GM12874 (cell line): ENCODE measurements around the gene LHX6.

Experiments
- TF ChIP-seq, protein P1 (sequence below): IDR thresholded peaks from 2 replicates; pipeline ENCODE4 v1.5.1; 2011; ENCODE audit warnings: low read depth, mild to moderate bottlenecking, control low read depth, low read length, moderate library complexity; ENCODE audit not compliant: insufficient read depth

Gene LHX6

DNA sequence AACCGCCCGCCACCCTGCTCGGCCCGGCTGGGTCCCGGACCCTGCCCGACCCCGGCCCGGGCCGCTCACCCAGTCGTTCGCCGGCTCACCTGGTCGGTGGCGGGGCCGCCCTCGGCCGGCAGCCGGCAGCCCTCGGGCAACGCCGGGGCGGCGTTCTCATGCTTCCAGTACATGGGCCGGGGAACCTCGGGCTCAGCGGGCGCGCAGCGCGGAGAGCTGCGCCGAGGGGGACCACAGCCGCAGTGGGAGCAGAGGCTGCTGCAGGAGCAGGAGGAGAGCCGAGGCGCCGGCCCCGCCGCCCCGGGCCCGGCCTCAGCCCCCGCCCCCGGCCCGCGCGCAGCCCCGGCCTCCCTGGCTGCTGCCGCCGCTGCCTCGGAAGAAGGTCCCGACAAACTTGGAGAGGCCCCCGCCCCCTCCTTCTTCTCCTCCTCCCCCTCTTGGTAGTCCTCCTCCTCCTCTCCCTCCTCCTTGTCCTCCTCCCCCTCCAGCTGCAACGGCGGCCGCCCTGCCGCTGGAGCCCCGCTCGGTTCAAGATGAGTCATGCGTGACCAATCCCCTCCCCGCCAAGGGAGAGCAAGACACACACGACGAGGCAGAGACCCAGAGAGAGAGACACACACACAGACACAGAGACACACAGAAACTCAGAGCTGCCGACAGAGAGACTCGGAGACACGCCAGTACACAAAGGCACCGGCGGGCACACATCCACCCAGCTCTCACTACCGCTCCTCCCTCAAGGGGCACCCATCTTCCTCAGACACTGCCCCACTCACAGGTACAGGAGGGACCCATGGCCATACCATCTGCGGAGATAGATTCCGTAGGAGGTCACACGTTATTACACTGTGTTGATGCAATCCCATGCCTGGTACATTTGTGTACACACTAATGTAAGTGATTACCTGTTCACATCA is at the start of gene LHX6:
TSS of gene LHX6 (minus strand) at position 390 of the 917 bp plus-strand sequence. CDS start at position 173, 217 bp downstream.
- TF ChIP-seq, protein P1, sequence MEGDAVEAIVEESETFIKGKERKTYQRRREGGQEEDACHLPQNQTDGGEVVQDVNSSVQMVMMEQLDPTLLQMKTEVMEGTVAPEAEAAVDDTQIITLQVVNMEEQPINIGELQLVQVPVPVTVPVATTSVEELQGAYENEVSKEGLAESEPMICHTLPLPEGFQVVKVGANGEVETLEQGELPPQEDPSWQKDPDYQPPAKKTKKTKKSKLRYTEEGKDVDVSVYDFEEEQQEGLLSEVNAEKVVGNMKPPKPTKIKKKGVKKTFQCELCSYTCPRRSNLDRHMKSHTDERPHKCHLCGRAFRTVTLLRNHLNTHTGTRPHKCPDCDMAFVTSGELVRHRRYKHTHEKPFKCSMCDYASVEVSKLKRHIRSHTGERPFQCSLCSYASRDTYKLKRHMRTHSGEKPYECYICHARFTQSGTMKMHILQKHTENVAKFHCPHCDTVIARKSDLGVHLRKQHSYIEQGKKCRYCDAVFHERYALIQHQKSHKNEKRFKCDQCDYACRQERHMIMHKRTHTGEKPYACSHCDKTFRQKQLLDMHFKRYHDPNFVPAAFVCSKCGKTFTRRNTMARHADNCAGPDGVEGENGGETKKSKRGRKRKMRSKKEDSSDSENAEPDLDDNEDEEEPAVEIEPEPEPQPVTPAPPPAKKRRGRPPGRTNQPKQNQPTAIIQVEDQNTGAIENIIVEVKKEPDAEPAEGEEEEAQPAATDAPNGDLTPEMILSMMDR = no peak

DNA sequence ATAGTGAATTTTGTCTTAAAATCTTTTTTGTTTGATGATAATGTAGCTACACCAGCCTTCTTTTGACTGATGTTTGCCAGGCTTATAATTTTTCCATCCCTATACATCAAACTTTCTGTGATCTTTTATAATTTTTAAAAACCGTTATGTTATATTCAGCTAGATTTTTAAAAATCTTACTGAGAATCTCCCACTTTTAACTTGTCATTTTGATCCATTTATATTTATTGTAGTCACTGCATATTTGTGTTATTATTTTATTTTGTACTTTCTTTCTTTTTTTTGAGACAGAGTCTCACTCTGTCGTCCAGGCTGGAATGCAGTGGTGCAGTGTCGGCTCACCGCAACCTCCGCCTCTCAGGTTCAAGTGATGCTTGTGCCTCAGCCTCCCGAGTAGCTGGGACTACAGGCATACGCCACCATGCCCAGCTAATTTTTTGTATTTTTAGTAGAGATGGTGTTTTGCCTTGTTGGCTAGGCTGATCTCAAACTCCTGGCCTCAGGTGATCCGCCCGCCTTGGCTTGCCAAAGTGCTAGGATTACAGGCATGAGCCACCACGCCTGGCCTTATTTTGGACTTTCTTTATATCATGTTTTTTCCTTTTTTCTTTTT is 48.6 kb upstream of the LHX6 start:
- TF ChIP-seq, protein P1 = no peak

- TF ChIP-seq, protein P1 = no peak
Observed at GRCh38 chr9:122276096-122276495, 47.3 kb upstream of the LHX6 start.

DNA sequence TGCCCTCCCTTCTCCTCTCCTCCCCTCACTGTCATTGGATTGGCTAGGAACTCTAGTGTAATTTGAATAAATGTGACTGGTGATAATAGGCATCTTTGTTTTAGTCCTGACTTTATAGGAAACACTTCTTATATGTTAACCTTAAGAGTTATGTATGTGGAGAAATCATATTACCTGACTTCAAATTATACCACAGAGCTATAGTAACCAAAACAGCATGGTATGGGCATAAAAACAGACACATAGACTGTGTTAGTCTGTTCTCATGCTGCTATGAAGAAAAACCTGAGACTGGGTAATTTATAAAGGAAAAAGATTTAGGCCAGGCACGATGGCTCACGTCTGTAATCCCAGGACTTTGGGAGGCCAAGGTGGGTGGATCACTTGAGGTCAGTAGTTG is 45.3 kb upstream of the LHX6 start:
- TF ChIP-seq, protein P1 = no peak

- TF ChIP-seq, protein P1 = no peak
Observed at GRCh38 chr9:122268041-122268814, 39.5 kb upstream of the LHX6 start.

DNA sequence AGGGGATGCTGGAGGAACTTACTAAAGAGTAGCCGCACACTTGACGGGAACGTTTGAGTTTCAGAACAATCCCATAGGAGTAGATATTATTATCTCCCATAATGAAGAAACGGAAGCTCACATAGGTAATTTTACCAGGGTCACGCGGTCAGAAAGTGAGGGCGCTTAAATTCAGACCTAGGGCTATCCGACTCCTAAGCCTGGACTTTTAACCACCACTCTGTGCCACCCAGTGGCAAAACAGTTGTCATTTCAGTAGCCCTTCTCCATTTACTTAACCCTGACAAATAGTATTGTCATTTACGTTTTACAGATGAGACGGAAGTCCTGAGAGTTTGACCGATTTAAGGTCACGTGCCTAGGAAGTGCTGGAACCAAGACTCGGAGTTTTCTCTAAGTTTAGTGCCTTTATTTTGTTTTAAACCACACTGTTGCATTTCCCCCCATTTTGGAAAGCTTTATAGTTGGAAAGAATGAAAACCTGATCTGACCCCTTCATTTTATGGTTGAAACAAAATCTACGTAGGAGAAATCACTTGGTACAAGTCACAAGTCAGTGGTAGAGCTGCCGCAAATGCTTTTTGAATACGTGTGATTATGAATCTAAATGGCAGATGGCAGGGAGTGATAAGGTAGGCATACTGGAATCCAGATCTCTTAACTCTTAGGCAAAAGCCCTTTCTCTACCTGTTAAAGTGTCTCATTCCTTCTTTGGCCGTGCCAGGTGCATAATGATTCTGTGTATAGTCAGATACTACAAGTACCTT is 36.6 kb upstream of the LHX6 start:
- TF ChIP-seq, protein P1 = no peak
